Nephron (organoid): ENCODE results near the gene RFXAP.

Experiments
- H3K27ac Mint-ChIP-seq, 3 experiments: 2 replicates each; pipeline ENCODE4 v1.8.0; 2020; ENCODE audit warnings: mixed read lengths in 3 of 3, mild to moderate bottlenecking in 2 of 3, moderate library complexity in 1 of 3
- H3K27me3 Mint-ChIP-seq: 2 replicates; pipeline ENCODE4 v1.8.0; 2021; ENCODE audit warnings: low read depth, mild to moderate bottlenecking, moderate library complexity, mixed read lengths
- H3K36me3 Mint-ChIP-seq: 2 replicates; pipeline ENCODE4 v1.8.0; 2020; ENCODE audit warnings: low read depth, mixed read lengths
- H3K4me1 Mint-ChIP-seq: 2 replicates; pipeline ENCODE4 v1.8.0; 2020; ENCODE audit warnings: mixed read lengths
- H3K4me3 Mint-ChIP-seq, 3 experiments: 2 replicates each; pipeline ENCODE4 v1.8.0; 2020; ENCODE audit warnings: mild to moderate bottlenecking in 3 of 3, mixed read lengths in 3 of 3, moderate library complexity in 2 of 3
- H3K9me3 Mint-ChIP-seq: 2 replicates; pipeline ENCODE4 v1.8.0; 2020; ENCODE audit warnings: mixed read lengths
- CTCF ChIP-seq, 3 experiments: fragments of 200-600 bp; sonication (generic); IDR thresholded peaks; one replicate each; pipeline ENCODE4 v1.5.0; 2021; ENCODE audit warnings: antibody characterized with exemption in 3 of 3; ENCODE audit not compliant: unreplicated experiment in 3 of 3

The RFXAP gene

GRCh38 chr13:36872621-36873020 is 53.6 kb downstream of the RFXAP start:
- Mint-ChIP-seq H3K27ac (no peak overlapping the region), H3K4me1 (no peaks in the 10 kb centered on the region), H3K27me3 (no peaks in the 10 kb centered on the region), H3K9me3 (no peaks in the 10 kb centered on the region), H3K36me3 (peaks cover 33% of the 10 kb centered on the region), H3K4me3 (no peak overlapping the region)
- no peak for TF ChIP-seq CTCF (IDR thresholded peaks at IDR 0.05; ENCODE audit: unreplicated experiment in 3 of 3)

- H3K27ac Mint-ChIP-seq: no peak overlapping the region
- H3K27me3 Mint-ChIP-seq: no peaks in the 10 kb centered on the region
- H3K4me3 Mint-ChIP-seq: no peak overlapping the region
- H3K9me3 Mint-ChIP-seq: no peaks in the 10 kb centered on the region
- no peaks in the 10 kb centered on the region for H3K4me1 Mint-ChIP-seq
- H3K36me3 Mint-ChIP-seq: peaks cover 43% of the 10 kb centered on the region
- no peak for TF ChIP-seq CTCF (IDR thresholded peaks at IDR 0.05; ENCODE audit: unreplicated experiment in 3 of 3)
Measured at GRCh38 chr13:36875431-36875830, 56.4 kb downstream of the RFXAP start.

- Mint-ChIP-seq H3K27ac (no peak overlapping the region), H3K4me1 (peaks cover 1% of the 10 kb centered on the region), H3K4me3 (no peak overlapping the region), H3K36me3 (peaks cover 42% of the 10 kb centered on the region), H3K9me3 (no peaks in the 10 kb centered on the region), H3K27me3 (no peaks in the 10 kb centered on the region)
- TF ChIP-seq CTCF (IDR thresholded peaks at IDR 0.05; ENCODE audit: unreplicated experiment in 3 of 3): no peak
Measured at GRCh38 chr13:36875961-36876360, 56.9 kb downstream of the RFXAP start.
